Tibial nerve (tissue), 4 donors: ENCODE data around the gene MSL2. TPM values are rescaled to one million over a fixed set of nuclear protein-coding genes. Genes with fewer than 3 reads are reported as not detected.

Source experiments
- DNase-seq, 2 donors: peaks; one replicate each; pipeline ENCODE4 v3.0.0-alpha.2; 2019; ENCODE audit warnings: low spot score in 2 of 2
- H3K27ac ChIP-seq, 4 donors: fragments of 200-600 bp; sonication (generic) in 3 of 4; one replicate each; pipeline ENCODE4 v1.5.1; 2017 to 2019; ENCODE audit warnings: mild to moderate bottlenecking in 1 of 4
- H3K27me3 ChIP-seq, 2 donors: fragments of 200-600 bp; sonication (generic) in 1 of 2; one replicate each; pipeline versions ENCODE4 v1.5.1 to v1.6.0; 2017 to 2019
- H3K36me3 ChIP-seq, 3 donors: fragments of 200-600 bp; sonication (generic); one replicate each; pipeline ENCODE4 v1.5.1; 2018 to 2019
- H3K4me1 ChIP-seq, 4 donors: fragments of 200-600 bp; sonication (generic) in 3 of 4; one replicate each; pipeline ENCODE4 v1.5.1; 2017 to 2019
- H3K4me3 ChIP-seq, 4 donors: fragments of 200-600 bp; sonication (generic) in 3 of 4; one replicate each; pipeline ENCODE4 v1.5.1; 2017 to 2019; ENCODE audit warnings: mild to moderate bottlenecking in 1 of 4, moderate library complexity in 1 of 4
- H3K9me3 ChIP-seq, 4 donors: fragments of 200-600 bp; sonication (generic) in 3 of 4; one replicate each; pipeline ENCODE4 v1.5.1; 2017 to 2019
- CTCF ChIP-seq, 5 experiments: fragments of 200-600 bp in 3 of 5; fragments of 450-650 bp in 2 of 5; sonication (generic) in 3 of 5; IDR thresholded peaks; one replicate each; pipeline ENCODE4 v1.5.1; 2016 to 2019; ENCODE audit warnings: antibody characterized with exemption in 5 of 5, mild to moderate bottlenecking in 3 of 5, moderate library complexity in 2 of 5
- EP300 ChIP-seq, 2 donors: sonication (generic); formaldehyde crosslinking; IDR thresholded peaks; one replicate each; pipeline ENCODE4 v1.6.1; 2017; ENCODE audit warnings: antibody characterized with exemption in 2 of 2, mild to moderate bottlenecking in 1 of 2
- POLR2A ChIP-seq, 2 donors: fragments of 450-650 bp; IDR thresholded peaks; one replicate each; pipeline ENCODE4 v1.6.1; 2017; ENCODE audit warnings: antibody characterized with exemption in 2 of 2, mild to moderate bottlenecking in 2 of 2, moderate library complexity in 2 of 2
- WGBS, 2 donors: methylation state at CpG; one replicate each; pipeline ENCODE4 v1.1.5; 2018; 5-methylcytosine and 5-hydroxymethylcytosine counted together
- total RNA-seq, 4 donors: library from RNA; depleted of rRNA; stranded (reverse); fragments of >200 nt; gene quantifications; one replicate each; pipeline ENCODE4 v1.1.0, GENCODE V29; 2016

The MSL2 gene
- total RNA-seq, 4 donors from 2014 or later, result 19.8 to 53.4 (median 44.5) TPM

GRCh38 chr3:136142592-136142991 lies 53.5 kb downstream of the MSL2 start:
- Histone ChIP-seq H3K27me3 (no peaks in the 10 kb centered on the region), H3K36me3 (peaks cover 0 to 26% (median 0%) of the 10 kb centered on the region in 3 donors), H3K4me3 (no peak overlapping the region), H3K9me3 (no peaks in the 10 kb centered on the region), H3K27ac (peak overlapping the region in 1 of 4 donors; percentile 6), H3K4me1 (peaks cover 0 to 30% (median 3%) of the 10 kb centered on the region in 4 donors)
- no peak for DNase-seq
- no peak for TF ChIP-seq EP300 (IDR thresholded peaks at IDR 0.05)
- no peak for TF ChIP-seq POLR2A (IDR thresholded peaks at IDR 0.05)
- no peak for TF ChIP-seq CTCF (IDR thresholded peaks at IDR 0.05)
- 56 to 60% methylated on average over 3 of the region's 3 CpGs for WGBS, 2 donors

- H3K36me3 ChIP-seq, result peaks cover 0 to 26% (median 0%) of the 10 kb centered on the region in 3 donors
- H3K27ac ChIP-seq, result peak overlapping the region in 2 of 4 donors; percentile 6 to 18
- 89 to 90% methylated on average over 4 of the region's 4 CpGs for WGBS, 2 donors
- peaks cover 0 to 23% (median 3%) of the 10 kb centered on the region in 4 donors for H3K4me1 ChIP-seq
- H3K9me3 ChIP-seq, result no peaks in the 10 kb centered on the region
- TF ChIP-seq EP300 (IDR thresholded peaks at IDR 0.05), result no peak
- no peak for TF ChIP-seq CTCF (IDR thresholded peaks at IDR 0.05)
- TF ChIP-seq POLR2A (IDR thresholded peaks at IDR 0.05), result no peak
- no peaks in the 10 kb centered on the region for H3K27me3 ChIP-seq
- H3K4me3 ChIP-seq, result no peak overlapping the region
- DNase-seq, result no peak
These were observed 54.2 kb downstream of the MSL2 start for GRCh38 chr3:136141891-136142290.

GRCh38 chr3:136141291-136141785 lies 54.8 kb downstream of the MSL2 start:
- Histone ChIP-seq H3K27me3 (no peaks in the 10 kb centered on the region), H3K36me3 (peaks cover 0 to 26% (median 0%) of the 10 kb centered on the region in 3 donors), H3K27ac (peak overlapping the region in 1 of 4 donors; percentile 18), H3K4me1 (peaks cover 0 to 21% (median 1%) of the 10 kb centered on the region in 4 donors), H3K9me3 (no peaks in the 10 kb centered on the region), H3K4me3 (no peak overlapping the region)
- no peak for DNase-seq
- TF ChIP-seq EP300 (IDR thresholded peaks at IDR 0.05) (no peak), POLR2A (IDR thresholded peaks at IDR 0.05) (no peak), CTCF (IDR thresholded peaks at IDR 0.05) (no peak)

GRCh38 chr3:136136454-136136853 lies 59.7 kb downstream of the MSL2 start:
- Histone ChIP-seq H3K36me3 (no peaks in the 10 kb centered on the region), H3K27ac (no peak overlapping the region), H3K4me1 (no peaks in the 10 kb centered on the region), H3K4me3 (no peak overlapping the region), H3K27me3 (no peaks in the 10 kb centered on the region), H3K9me3 (no peaks in the 10 kb centered on the region)
- TF ChIP-seq CTCF (IDR thresholded peaks at IDR 0.05) (no peak), POLR2A (IDR thresholded peaks at IDR 0.05) (no peak), EP300 (IDR thresholded peaks at IDR 0.05) (no peak)
- DNase-seq, result no peak
- 56 to 63% methylated on average over 2 of the region's 2 CpGs for WGBS, 2 donors

GRCh38 chr3:136135039-136135802 lies 60.9 kb downstream of the MSL2 start:
- H3K36me3 ChIP-seq, result no peaks in the 10 kb centered on the region
- H3K27ac ChIP-seq, result no peak overlapping the region
- WGBS, 2 donors, result 62% methylated on average over 7 of the region's 7 CpGs
- no peak for TF ChIP-seq POLR2A (IDR thresholded peaks at IDR 0.05)
- no peak for TF ChIP-seq EP300 (IDR thresholded peaks at IDR 0.05)
- TF ChIP-seq CTCF (IDR thresholded peaks at IDR 0.05), result no peak
- H3K27me3 ChIP-seq, result no peaks in the 10 kb centered on the region
- no peaks in the 10 kb centered on the region for H3K4me1 ChIP-seq
- no peak for DNase-seq
- no peaks in the 10 kb centered on the region for H3K9me3 ChIP-seq
- H3K4me3 ChIP-seq, result no peak overlapping the region
